DND-41 (cell line): Measurements from ENCODE around the gene TRIAP1.
A peak's percentile ranks its signal among the peaks of the same experiment; 100 is the strongest.
"Not testable (repeated sequence)": the region's sequence is repeated elsewhere in the genome, so short reads cannot be mapped to it uniquely, and the experiment has no call there.

Source experiments
- ATAC-seq: fragments of 200-7000 bp; cut with Tn5 transposase; 3 replicates; pipeline ENCODE4 v1.9.1; 2021; ENCODE audit warnings: low read depth; ENCODE audit not compliant: insufficient read depth
- DNase-seq: peaks from one replicate; pipeline ENCODE4 v3.0.0-alpha.2; 2020
- H2AFZ ChIP-seq: 2 replicates; pipeline ENCODE4 v1.6.0; 2012; ENCODE audit warnings: low read depth, low read length
- H3K27ac ChIP-seq: 2 replicates; pipeline ENCODE4 v1.5.1; 2012; ENCODE audit warnings: low read length, inconsistent platforms
- H3K27me3 ChIP-seq: fragments of 200-600 bp; sonication (generic); 2 replicates; pipeline ENCODE4 v1.6.0; 2012; ENCODE audit warnings: low read length, mild to moderate bottlenecking, inconsistent platforms; ENCODE audit not compliant: insufficient read depth, poor library complexity
- H3K36me3 ChIP-seq: 2 replicates; pipeline ENCODE4 v1.5.1; 2012; ENCODE audit warnings: low read length, inconsistent platforms; ENCODE audit not compliant: insufficient read depth
- H3K4me1 ChIP-seq: 2 replicates; pipeline ENCODE4 v1.5.1; 2012; ENCODE audit warnings: mild to moderate bottlenecking, low read length; ENCODE audit not compliant: insufficient read depth
- H3K4me2 ChIP-seq: 2 replicates; pipeline ENCODE4 v1.6.0; 2012; ENCODE audit warnings: mild to moderate bottlenecking, moderate library complexity, low read length, inconsistent platforms; ENCODE audit not compliant: insufficient read depth
- H3K4me3 ChIP-seq, 2 experiments: fragments of 200-600 bp in 1 of 2; shearing (Covaris generic) in 1 of 2; 2 replicates each; pipeline ENCODE4 v1.5.1; 2012 to 2016; ENCODE audit warnings: inconsistent platforms in 2 of 2, low read length in 2 of 2, mild to moderate bottlenecking in 2 of 2, low read depth in 1 of 2, moderate library complexity in 1 of 2
- H3K79me2 ChIP-seq: 2 replicates; pipeline ENCODE4 v1.6.0; 2012; ENCODE audit warnings: low read length, inconsistent platforms; ENCODE audit not compliant: insufficient read depth
- H3K9ac ChIP-seq: 2 replicates; pipeline ENCODE4 v1.6.0; 2012; ENCODE audit warnings: low read depth, mild to moderate bottlenecking, inconsistent platforms, low read length, moderate library complexity
- H3K9me3 ChIP-seq: 2 replicates; pipeline ENCODE4 v1.5.1; 2012; ENCODE audit warnings: low read length, moderate library complexity, mild to moderate bottlenecking, inconsistent platforms; ENCODE audit not compliant: insufficient read depth, severe bottlenecking
- H4K20me1 ChIP-seq: 2 replicates; pipeline ENCODE4 v1.6.0; 2012; ENCODE audit warnings: low read length; ENCODE audit not compliant: insufficient read depth
- EZH2 ChIP-seq: IDR thresholded peaks from 3 replicates; pipeline ENCODE4 v1.6.1; 2012; ENCODE audit warnings: borderline replicate concordance, low read depth, mild to moderate bottlenecking, moderate library complexity, low read length, inconsistent platforms; ENCODE audit not compliant: severe bottlenecking
- TF ChIP-seq, protein P1 (sequence below): IDR thresholded peaks from 2 replicates; pipeline ENCODE4 v1.5.1; 2012; ENCODE audit warnings: borderline replicate concordance, low read length, moderate library complexity, mild to moderate bottlenecking; ENCODE audit not compliant: poor library complexity, severe bottlenecking; ENCODE audit errors: extremely low read depth

Gene TRIAP1

DNA sequence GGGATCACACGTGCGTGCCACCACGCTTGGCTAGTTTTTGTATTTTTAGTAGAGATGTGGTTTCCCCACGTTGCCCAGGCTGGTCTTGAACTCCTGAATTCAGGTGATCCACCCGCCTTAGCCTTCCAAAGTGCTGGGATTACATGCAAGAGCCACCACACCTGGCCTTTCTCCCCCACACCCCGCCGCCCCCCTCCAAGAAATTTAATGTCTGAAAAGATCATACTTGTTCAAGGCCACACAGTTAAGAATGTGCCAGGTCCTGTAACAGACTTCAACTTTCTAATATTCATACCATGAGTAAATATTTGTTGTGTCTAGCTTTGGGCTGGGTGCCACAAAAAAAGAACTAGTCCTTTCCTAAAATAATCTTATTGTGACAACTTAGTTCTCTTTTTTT lies 9.1 kb upstream of the TRIAP1 start:
- no peak for ATAC-seq
- Histone ChIP-seq H3K79me2 (peaks cover 30% of the 10 kb centered on the region), H4K20me1 (peaks cover 24% of the 10 kb centered on the region), H3K36me3 (peaks cover 71% of the 10 kb centered on the region), H2AFZ (no peak overlapping the region), H3K9me3 (no peaks in the 10 kb centered on the region), H3K4me2 (no peak overlapping the region), H3K9ac (no peak overlapping the region), H3K4me3 (no peak overlapping the region), H3K4me1 (no peaks in the 10 kb centered on the region), H3K27ac (no peak overlapping the region), H3K27me3 (no peaks in the 10 kb centered on the region)
- DNase-seq, result no peak
- TF ChIP-seq, protein P1, sequence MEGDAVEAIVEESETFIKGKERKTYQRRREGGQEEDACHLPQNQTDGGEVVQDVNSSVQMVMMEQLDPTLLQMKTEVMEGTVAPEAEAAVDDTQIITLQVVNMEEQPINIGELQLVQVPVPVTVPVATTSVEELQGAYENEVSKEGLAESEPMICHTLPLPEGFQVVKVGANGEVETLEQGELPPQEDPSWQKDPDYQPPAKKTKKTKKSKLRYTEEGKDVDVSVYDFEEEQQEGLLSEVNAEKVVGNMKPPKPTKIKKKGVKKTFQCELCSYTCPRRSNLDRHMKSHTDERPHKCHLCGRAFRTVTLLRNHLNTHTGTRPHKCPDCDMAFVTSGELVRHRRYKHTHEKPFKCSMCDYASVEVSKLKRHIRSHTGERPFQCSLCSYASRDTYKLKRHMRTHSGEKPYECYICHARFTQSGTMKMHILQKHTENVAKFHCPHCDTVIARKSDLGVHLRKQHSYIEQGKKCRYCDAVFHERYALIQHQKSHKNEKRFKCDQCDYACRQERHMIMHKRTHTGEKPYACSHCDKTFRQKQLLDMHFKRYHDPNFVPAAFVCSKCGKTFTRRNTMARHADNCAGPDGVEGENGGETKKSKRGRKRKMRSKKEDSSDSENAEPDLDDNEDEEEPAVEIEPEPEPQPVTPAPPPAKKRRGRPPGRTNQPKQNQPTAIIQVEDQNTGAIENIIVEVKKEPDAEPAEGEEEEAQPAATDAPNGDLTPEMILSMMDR, result no peak
- no peak for TF ChIP-seq EZH2

GRCh38 chr12:120453977-120454376 lies 7.8 kb upstream of the TRIAP1 start:
- Histone ChIP-seq H3K27ac (no peak overlapping the region), H3K4me3 (no peak overlapping the region), H3K9ac (no peak overlapping the region), H2AFZ (no peak overlapping the region), H3K4me2 (no peak overlapping the region), H3K36me3 (peaks cover 73% of the 10 kb centered on the region), H3K27me3 (no peaks in the 10 kb centered on the region), H3K4me1 (no peaks in the 10 kb centered on the region), H3K79me2 (peaks cover 35% of the 10 kb centered on the region), H4K20me1 (peaks cover 24% of the 10 kb centered on the region), H3K9me3 (no peaks in the 10 kb centered on the region)
- DNase-seq, result peak; percentile 36
- peak; percentile 84 for ATAC-seq
- no peak for TF ChIP-seq EZH2
- TF ChIP-seq, protein P1, result peak; percentile 78

- H3K4me1 ChIP-seq, result peaks cover 5% of the 10 kb centered on the region
- no peak overlapping the region for H3K4me2 ChIP-seq
- no peaks in the 10 kb centered on the region for H3K27me3 ChIP-seq
- no peaks in the 10 kb centered on the region for H3K9me3 ChIP-seq
- peaks cover 24% of the 10 kb centered on the region for H4K20me1 ChIP-seq
- peaks cover 68% of the 10 kb centered on the region for H3K36me3 ChIP-seq
- no peak for DNase-seq
- H3K4me3 ChIP-seq, result no peak overlapping the region
- peaks cover 43% of the 10 kb centered on the region for H3K79me2 ChIP-seq
- TF ChIP-seq, protein P1, result no peak
- H3K9ac ChIP-seq, result no peak overlapping the region
- no peak overlapping the region for H2AFZ ChIP-seq
- no peak overlapping the region for H3K27ac ChIP-seq
- ATAC-seq, result no peak
Observed at GRCh38 chr12:120453060-120453750, 7.0 kb upstream of the TRIAP1 start.

DNA sequence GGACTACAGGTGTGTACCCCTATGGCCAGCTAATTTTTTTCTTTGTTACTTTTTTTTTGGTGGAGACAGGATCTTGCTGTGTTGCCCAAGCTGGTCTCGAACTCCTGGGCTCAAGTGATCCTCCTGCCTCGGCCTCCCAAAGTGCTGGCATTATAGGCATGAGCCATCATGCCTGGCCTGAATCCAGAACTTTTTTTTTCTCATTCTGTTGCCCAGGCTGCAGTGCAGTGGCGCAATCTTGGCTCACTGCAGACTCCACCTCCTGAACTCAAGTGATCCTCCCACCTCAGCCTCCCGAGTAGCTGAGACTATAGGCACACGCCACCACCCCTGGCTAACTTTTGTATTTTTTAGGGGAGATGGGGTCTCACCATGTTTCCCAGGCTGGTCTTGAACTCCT lies 6.3 kb upstream of the TRIAP1 start:
- H3K36me3 ChIP-seq, result peaks cover 68% of the 10 kb centered on the region

More for the DNA sequence above, 6.3 kb upstream of the TRIAP1 start:
- not testable (repeated sequence) for ATAC-seq, H2AFZ ChIP-seq, H3K9me3 ChIP-seq, H3K27ac ChIP-seq, H3K27me3 ChIP-seq, H3K4me3 ChIP-seq, H3K9ac ChIP-seq, H3K4me2 ChIP-seq, DNase-seq
- peaks cover 12% of the 10 kb centered on the region for H3K4me1 ChIP-seq
- H4K20me1 ChIP-seq, result peaks cover 24% of the 10 kb centered on the region
- H3K79me2 ChIP-seq, result peaks cover 49% of the 10 kb centered on the region
